Mesenchymal stem cell (in vitro differentiated cells and primary cell): ENCODE results near the gene SLC35F4.
A peak's percentile ranks its signal among the peaks of the same experiment; 100 is the strongest.

Experiments
- DNase-seq: peaks from one replicate; pipeline ENCODE4 v3.0.0-alpha.2; 2013
- H2AFZ ChIP-seq: one replicate; pipeline ENCODE4 v1.6.1; 2013; ENCODE audit warnings: low read depth, mild to moderate bottlenecking, control low read depth, inconsistent platforms, low read length, moderate library complexity
- H2AK5ac ChIP-seq: 2 replicates; pipeline ENCODE4 v1.6.1; 2013; ENCODE audit warnings: low read length, moderate library complexity, mild to moderate bottlenecking, inconsistent platforms; ENCODE audit not compliant: severe bottlenecking
- H2BK120ac ChIP-seq: one replicate; pipeline ENCODE4 v1.6.1; 2013; ENCODE audit warnings: low read depth, mild to moderate bottlenecking, inconsistent platforms, low read length, moderate library complexity
- H2BK12ac ChIP-seq, 2 experiments: one replicate each; pipeline ENCODE4 v1.6.1; 2013; ENCODE audit warnings: inconsistent platforms in 2 of 2, low read length in 2 of 2, mild to moderate bottlenecking in 2 of 2, moderate library complexity in 2 of 2, control low read depth in 1 of 2
- H2BK15ac ChIP-seq: one replicate; pipeline ENCODE4 v1.6.1; 2013; ENCODE audit warnings: mild to moderate bottlenecking, low read depth, inconsistent platforms; ENCODE audit not compliant: poor library complexity, severe bottlenecking
- H2BK5ac ChIP-seq: 2 replicates; pipeline ENCODE4 v1.6.1; 2013; ENCODE audit warnings: low read depth, mild to moderate bottlenecking, low read length, control low read depth, inconsistent platforms; ENCODE audit not compliant: poor library complexity, severe bottlenecking
- H3K14ac ChIP-seq, 2 experiments: one replicate each; pipeline ENCODE4 v1.6.1; 2013; ENCODE audit warnings: inconsistent platforms in 2 of 2, low read length in 2 of 2, control low read depth in 1 of 2, mild to moderate bottlenecking in 1 of 2, moderate library complexity in 1 of 2
- H3K18ac ChIP-seq, 2 experiments: one replicate each; pipeline ENCODE4 v1.6.1; 2013; ENCODE audit warnings: inconsistent platforms in 2 of 2, low read length in 2 of 2, control low read depth in 1 of 2, low read depth in 1 of 2, mild to moderate bottlenecking in 1 of 2
- H3K23ac ChIP-seq, 2 experiments: one replicate each; pipeline ENCODE4 v1.6.1; 2013; ENCODE audit warnings: inconsistent platforms in 2 of 2, low read length in 2 of 2, mild to moderate bottlenecking in 2 of 2, moderate library complexity in 2 of 2, control low read depth in 1 of 2
- H3K27ac ChIP-seq: 2 replicates; pipeline ENCODE4 v1.5.1; 2013; ENCODE audit warnings: mild to moderate bottlenecking, moderate library complexity, low read length, control low read depth, inconsistent platforms; ENCODE audit not compliant: poor library complexity, severe bottlenecking
- H3K27me3 ChIP-seq, 2 experiments: 2 replicates each; pipeline versions ENCODE4 v1.6.1 to v1.7.0; 2013; ENCODE audit warnings: low read length in 2 of 2, mild to moderate bottlenecking in 2 of 2, moderate library complexity in 2 of 2, control low read depth in 1 of 2, inconsistent platforms in 1 of 2; ENCODE audit not compliant: control insufficient read depth in 1 of 2, insufficient read depth in 1 of 2
- H3K36me3 ChIP-seq, 2 experiments: 2 replicates each; pipeline versions ENCODE4 v1.6.1 to v1.7.0; 2013; ENCODE audit warnings: low read length in 2 of 2, control low read depth in 1 of 2, inconsistent platforms in 1 of 2, low read depth in 1 of 2, mild to moderate bottlenecking in 1 of 2; ENCODE audit not compliant: insufficient read depth in 2 of 2, control insufficient read depth in 1 of 2
- H3K4ac ChIP-seq, 2 experiments: one replicate each; pipeline ENCODE4 v1.6.1; 2013; ENCODE audit warnings: inconsistent platforms in 2 of 2, low read length in 2 of 2, mild to moderate bottlenecking in 2 of 2, moderate library complexity in 2 of 2, control low read depth in 1 of 2, low read depth in 1 of 2
- H3K4me1 ChIP-seq: 2 replicates; pipeline ENCODE4 v1.6.1; 2013; ENCODE audit warnings: low read depth, low read length, control low read depth; ENCODE audit not compliant: control insufficient read depth, insufficient read depth
- H3K4me2 ChIP-seq: 2 replicates; pipeline ENCODE4 v1.6.1; 2013; ENCODE audit warnings: low read length, mild to moderate bottlenecking, inconsistent platforms; ENCODE audit not compliant: poor library complexity, severe bottlenecking
- H3K4me3 ChIP-seq, 2 experiments: 2 replicates each; pipeline versions ENCODE4 v1.5.1 to v1.7.0; 2013; ENCODE audit warnings: low read length in 2 of 2, mild to moderate bottlenecking in 2 of 2, control low read depth in 1 of 2, low read depth in 1 of 2; ENCODE audit not compliant: insufficient read depth in 1 of 2
- H3K79me1 ChIP-seq: replicated peaks from 2 replicates; pipeline ENCODE4 v1.6.1; 2013; ENCODE audit warnings: mild to moderate bottlenecking, control low read depth, low read length, inconsistent platforms; ENCODE audit not compliant: poor library complexity, severe bottlenecking
- H3K9ac ChIP-seq: 2 replicates; pipeline ENCODE4 v1.7.0; 2013; ENCODE audit warnings: mild to moderate bottlenecking, low read length, moderate library complexity
- H3K9me3 ChIP-seq: 2 replicates; pipeline ENCODE4 v1.7.0; 2013; ENCODE audit warnings: mild to moderate bottlenecking, low read length; ENCODE audit not compliant: control insufficient read depth
- H4K8ac ChIP-seq: one replicate; pipeline ENCODE4 v1.6.1; 2013; ENCODE audit warnings: inconsistent platforms, mild to moderate bottlenecking, low read length, moderate library complexity
- H4K91ac ChIP-seq: one replicate; pipeline ENCODE4 v1.6.1; 2013; ENCODE audit warnings: mild to moderate bottlenecking, low read length, inconsistent platforms
- WGBS: methylation state at CpG from one replicate; pipeline ENCODE4 v1.1.7; 2013; ENCODE audit warnings: mixed read lengths; 5-methylcytosine and 5-hydroxymethylcytosine counted together

Gene SLC35F4

DNA sequence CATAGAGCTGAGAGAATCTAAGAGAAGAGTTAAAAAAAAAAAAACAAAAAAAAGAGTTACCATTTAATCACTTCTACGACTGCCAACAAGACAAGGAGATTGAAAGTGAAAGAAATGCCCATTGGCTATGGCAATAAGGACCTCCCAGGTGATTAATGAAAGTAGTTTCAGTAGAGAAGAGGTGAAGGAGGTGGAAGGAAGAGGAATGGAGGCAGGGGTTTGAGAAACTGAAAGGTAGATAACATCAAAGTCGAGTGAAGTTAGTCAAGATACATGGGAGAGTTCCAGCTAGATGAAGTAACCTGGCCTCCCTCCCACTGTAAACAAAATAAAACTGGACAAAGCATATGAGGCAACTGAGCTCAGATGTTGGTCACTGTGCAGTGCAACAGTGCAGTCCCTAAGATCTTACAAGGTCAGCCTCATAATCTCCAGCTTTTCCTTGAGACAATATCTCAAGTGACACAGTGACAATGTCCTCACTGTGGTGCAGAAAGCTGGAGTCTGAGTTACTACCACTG, 254.3 kb downstream of the SLC35F4 start:
- H3K9me3 ChIP-seq: no peaks in the 10 kb centered on the region
- no peak overlapping the region for H2BK5ac ChIP-seq
- peak overlapping the region in 1 of 2 experiments; percentile 33 for H3K4me3 ChIP-seq
- no peak overlapping the region for H2BK120ac ChIP-seq
- WGBS: 68% methylated on average over 2 of the region's 2 CpGs
- no peak overlapping the region for H3K4me2 ChIP-seq
- H4K8ac ChIP-seq: no peak overlapping the region
- H4K91ac ChIP-seq: no peak overlapping the region
- no peak overlapping the region for H2AFZ ChIP-seq
- H3K4me1 ChIP-seq: no peaks in the 10 kb centered on the region
- DNase-seq: no peak
- no peak overlapping the region for H2BK12ac ChIP-seq
- peaks cover 0 to 13% of the 10 kb centered on the region in 2 experiments for H3K27me3 ChIP-seq
- no peak overlapping the region for H2AK5ac ChIP-seq
- H3K23ac ChIP-seq: no peak overlapping the region
- no peak overlapping the region for H3K27ac ChIP-seq
- no peak overlapping the region for H3K18ac ChIP-seq
- H2BK15ac ChIP-seq: no peak overlapping the region
- no peak overlapping the region for H3K9ac ChIP-seq
- no peaks in the 10 kb centered on the region for H3K36me3 ChIP-seq
- no peak overlapping the region for H3K14ac ChIP-seq
- H3K79me1 ChIP-seq: no peaks in the 10 kb centered on the region
- no peak overlapping the region for H3K4ac ChIP-seq

GRCh38 chr14:57610631-57611030, 255.3 kb downstream of the SLC35F4 start:
- no peak overlapping the region for H2BK120ac ChIP-seq
- WGBS: 90% methylated on average over 1 of the region's 2 CpGs
- H2BK5ac ChIP-seq: no peak overlapping the region
- no peak overlapping the region for H2AFZ ChIP-seq
- H3K36me3 ChIP-seq: no peaks in the 10 kb centered on the region
- H3K14ac ChIP-seq: no peak overlapping the region
- no peak overlapping the region for H2BK15ac ChIP-seq
- no peak overlapping the region for H3K4me3 ChIP-seq
- H3K4me1 ChIP-seq: no peaks in the 10 kb centered on the region
- no peak overlapping the region for H3K9ac ChIP-seq
- DNase-seq: no peak
- no peak overlapping the region for H2AK5ac ChIP-seq
- H3K18ac ChIP-seq: no peak overlapping the region
- H3K23ac ChIP-seq: no peak overlapping the region
- H3K27me3 ChIP-seq: peaks cover 0 to 15% of the 10 kb centered on the region in 2 experiments
- H4K8ac ChIP-seq: no peak overlapping the region
- no peak overlapping the region for H3K27ac ChIP-seq
- no peaks in the 10 kb centered on the region for H3K9me3 ChIP-seq
- no peaks in the 10 kb centered on the region for H3K79me1 ChIP-seq
- H4K91ac ChIP-seq: no peak overlapping the region
- no peak overlapping the region for H3K4ac ChIP-seq
- H3K4me2 ChIP-seq: no peak overlapping the region
- no peak overlapping the region for H2BK12ac ChIP-seq

DNA sequence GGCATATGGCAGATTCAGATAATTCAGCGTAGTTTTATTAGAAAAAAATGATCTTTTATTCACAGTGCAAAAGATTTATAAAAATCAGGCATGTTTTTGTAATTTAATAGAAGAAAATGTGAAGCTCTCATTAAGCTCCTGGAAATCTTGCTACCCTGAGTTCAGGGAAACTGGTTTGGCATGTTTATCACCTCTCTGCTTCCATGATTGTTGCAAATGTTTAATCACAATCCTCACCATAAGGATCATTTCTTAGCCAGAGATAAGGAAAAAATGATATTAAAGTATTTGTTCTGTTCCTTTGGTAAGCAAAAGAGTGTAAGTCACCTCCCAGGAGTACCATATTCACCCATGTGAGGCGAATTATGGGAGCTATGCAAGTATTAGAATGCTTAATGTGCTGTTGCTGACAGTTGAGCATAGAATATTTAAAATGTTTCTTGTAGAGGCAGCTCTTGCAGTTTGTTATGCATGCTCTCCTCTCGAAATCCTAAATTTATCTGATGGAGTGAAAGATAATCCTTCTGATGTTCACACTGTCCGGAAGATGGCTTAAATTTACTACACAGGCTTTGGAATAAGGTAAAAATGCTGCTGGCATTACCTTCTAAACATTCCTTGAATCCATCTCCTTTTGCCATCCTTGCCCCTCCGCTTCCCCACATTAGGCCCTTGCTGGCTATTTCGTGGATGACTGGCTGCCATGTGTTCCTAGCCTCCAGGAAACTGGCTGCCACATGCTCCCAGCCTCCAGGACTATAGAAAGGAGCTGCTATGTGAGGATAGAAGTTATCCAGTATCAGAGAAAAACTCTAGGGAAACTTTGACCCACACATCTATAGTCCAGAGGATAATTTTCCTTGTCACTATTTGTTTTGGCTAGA, 256.5 kb downstream of the SLC35F4 start:
- no peaks in the 10 kb centered on the region for H3K79me1 ChIP-seq

DNA sequence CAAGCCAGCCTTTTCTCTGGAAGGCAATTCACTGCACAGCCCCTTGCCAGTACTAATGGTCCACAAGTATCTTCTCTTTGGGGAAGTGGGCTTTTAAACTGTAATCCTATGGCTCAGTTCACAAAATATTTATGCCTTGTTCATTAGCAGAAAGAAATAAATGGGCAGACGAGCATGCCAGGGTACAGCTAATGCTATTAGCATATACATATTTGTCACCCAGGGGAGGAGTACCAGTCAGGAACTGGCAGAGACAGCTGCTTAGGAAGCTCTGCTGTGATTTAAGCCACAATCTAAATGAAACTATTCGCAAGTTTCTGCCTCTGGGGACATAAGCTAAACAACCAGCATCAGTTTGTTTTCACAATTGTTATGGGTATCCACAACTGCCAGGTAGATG, 258.8 kb downstream of the SLC35F4 start:
- Histone ChIP-seq H2BK120ac (no peak overlapping the region), H3K4me1 (no peaks in the 10 kb centered on the region), H4K91ac (no peak overlapping the region), H3K4me2 (no peak overlapping the region), H3K9me3 (no peaks in the 10 kb centered on the region), H2BK15ac (no peak overlapping the region), H2AK5ac (no peak overlapping the region), H3K18ac (no peak overlapping the region), H4K8ac (no peak overlapping the region), H3K79me1 (no peaks in the 10 kb centered on the region), H3K9ac (no peak overlapping the region), H2AFZ (no peak overlapping the region), H3K27ac (no peak overlapping the region), H3K4me3 (no peak overlapping the region), H3K4ac (no peak overlapping the region), H2BK12ac (no peak overlapping the region), H3K36me3 (no peaks in the 10 kb centered on the region), H2BK5ac (no peak overlapping the region), H3K14ac (no peak overlapping the region), H3K27me3 (peaks cover 0 to 11% of the 10 kb centered on the region in 2 experiments), H3K23ac (no peak overlapping the region)
- no peak for DNase-seq
- WGBS: 62% methylated on average over 2 of the region's 2 CpGs

More for the DNA sequence above, 256.5 kb downstream of the SLC35F4 start:
- H3K4ac ChIP-seq: no peak overlapping the region
- H2AK5ac ChIP-seq: no peak overlapping the region
- H2BK120ac ChIP-seq: no peak overlapping the region
- H2BK5ac ChIP-seq: no peak overlapping the region
- no peak overlapping the region for H3K23ac ChIP-seq
- no peak overlapping the region for H3K9ac ChIP-seq
- H3K18ac ChIP-seq: no peak overlapping the region
- peaks cover 0 to 15% of the 10 kb centered on the region in 2 experiments for H3K27me3 ChIP-seq
- H2BK12ac ChIP-seq: no peak overlapping the region
- DNase-seq: no peak
- no peak overlapping the region for H3K4me3 ChIP-seq
- no peak overlapping the region for H3K4me2 ChIP-seq
- H3K4me1 ChIP-seq: no peaks in the 10 kb centered on the region
- no peaks in the 10 kb centered on the region for H3K9me3 ChIP-seq
- 51% methylated on average over 5 of the region's 6 CpGs for WGBS
- no peak overlapping the region for H2BK15ac ChIP-seq
- no peaks in the 10 kb centered on the region for H3K36me3 ChIP-seq
- H3K27ac ChIP-seq: no peak overlapping the region
- H2AFZ ChIP-seq: no peak overlapping the region
- H4K8ac ChIP-seq: no peak overlapping the region
- H4K91ac ChIP-seq: no peak overlapping the region
- H3K14ac ChIP-seq: no peak overlapping the region
